ENCODE results near the gene STK32C.

The STK32C gene

GRCh38 chr10:132265890-132266496 lies 41.8 kb downstream of the STK32C start:
- DNase-seq, result no peak

- no peak for DNase-seq
These were observed 42.5 kb downstream of the STK32C start for GRCh38 chr10:132264966-132265889.

- no peak for DNase-seq
These were observed 43.3 kb downstream of the STK32C start for GRCh38 chr10:132264306-132264950.

GRCh38 chr10:132263866-132264265 lies 43.9 kb downstream of the STK32C start:
- DNase-seq, result no peak

GRCh38 chr10:132259702-132260482 lies 47.9 kb downstream of the STK32C start:
- no peak for DNase-seq

GRCh38 chr10:132258423-132258822 lies 49.3 kb downstream of the STK32C start:
- DNase-seq, result no peak

- no peak for DNase-seq
These were observed 49.8 kb downstream of the STK32C start for GRCh38 chr10:132257907-132258306.

- DNase-seq, result no peak
These were observed 50.5 kb downstream of the STK32C start for GRCh38 chr10:132257271-132257670.

- no peak for DNase-seq
These were observed 50.9 kb downstream of the STK32C start for GRCh38 chr10:132256866-132257265.

- DNase-seq, result no peak
These were observed 52.0 kb downstream of the STK32C start for GRCh38 chr10:132255489-132256344.

- no peak for DNase-seq
These were observed 52.9 kb downstream of the STK32C start for GRCh38 chr10:132254841-132255240.

- DNase-seq, result no peak
These were observed 54.6 kb downstream of the STK32C start for GRCh38 chr10:132253092-132253687.

GRCh38 chr10:132252412-132252811 lies 55.3 kb downstream of the STK32C start:
- no peak for DNase-seq

GRCh38 chr10:132251928-132252327 lies 55.8 kb downstream of the STK32C start:
- DNase-seq, result no peak

- DNase-seq, result no peak
These were observed 57.0 kb downstream of the STK32C start for GRCh38 chr10:132250481-132251475.

GRCh38 chr10:132249824-132250375 lies 57.9 kb downstream of the STK32C start:
- DNase-seq, result no peak

GRCh38 chr10:132249226-132249724 lies 58.5 kb downstream of the STK32C start:
- no peak for DNase-seq

- no peak for DNase-seq
These were observed 59.1 kb downstream of the STK32C start for GRCh38 chr10:132248455-132249225.
